ENCODE results near the gene KIAA1958. TPM values are rescaled to one million over a fixed set of nuclear protein-coding genes. Genes with fewer than 3 reads are reported as not detected.

The KIAA1958 gene
- total and polyA plus RNA-seq, 5 donors from 2014 or later, result 0.41 to 3.1 (median 1.3) TPM

DNA sequence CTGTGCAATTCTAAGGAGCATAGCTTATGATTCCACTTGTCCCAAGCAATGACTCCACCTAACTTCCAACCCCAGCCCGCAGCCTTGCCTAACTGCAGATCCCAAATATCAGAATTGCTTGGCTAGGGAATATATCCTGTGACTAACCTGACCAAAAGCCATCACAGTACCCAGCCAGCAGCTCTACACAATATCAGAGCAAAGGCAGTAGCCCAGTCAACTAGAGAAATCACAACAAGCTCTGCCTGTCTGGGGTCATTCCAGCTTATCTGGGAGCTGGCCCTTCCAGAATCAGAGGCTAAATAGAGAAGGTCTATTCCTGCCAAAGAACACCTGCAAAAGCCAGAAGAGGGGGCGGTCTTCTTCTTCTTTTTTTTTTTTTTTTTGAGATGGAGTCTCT, 9.3 kb upstream of the KIAA1958 start:
- H3K4me1 ChIP-seq (ENCODE audit: control insufficient read depth, insufficient read depth, low read length, poor library complexity, severe bottlenecking), result no peaks in the 10 kb centered on the region
- DNase-seq (no peak), ATAC-seq (ENCODE audit: low read depth in 2 of 2) (no peak)
- Mint-ChIP-seq H3K27ac (no peak overlapping the region), H3K4me1 (no peaks in the 10 kb centered on the region), H3K4me3 (no peak overlapping the region), H3K27me3 (no peaks in the 10 kb centered on the region), H3K9me3 (peaks cover 0 to 8% (median 2%) of the 10 kb centered on the region in 7 donors), H3K36me3 (peaks cover 37% of the 10 kb centered on the region)
- H3K27ac ChIP-seq (ENCODE audit: insufficient read depth, low read length, poor library complexity, severe bottlenecking), result no peak overlapping the region
- H3K27me3 ChIP-seq (ENCODE audit: control insufficient read depth, insufficient read depth, low read length), result no peaks in the 10 kb centered on the region
- no peak overlapping the region for H3K4me3 ChIP-seq (ENCODE audit: low read depth, low read length)
- H3K9me3 ChIP-seq (ENCODE audit: control insufficient read depth in 2 of 2, low read length in 2 of 2), result no peaks in the 10 kb centered on the region
- H3K36me3 ChIP-seq (ENCODE audit: control insufficient read depth, insufficient read depth, low read length), result peaks cover 2% of the 10 kb centered on the region

DNA sequence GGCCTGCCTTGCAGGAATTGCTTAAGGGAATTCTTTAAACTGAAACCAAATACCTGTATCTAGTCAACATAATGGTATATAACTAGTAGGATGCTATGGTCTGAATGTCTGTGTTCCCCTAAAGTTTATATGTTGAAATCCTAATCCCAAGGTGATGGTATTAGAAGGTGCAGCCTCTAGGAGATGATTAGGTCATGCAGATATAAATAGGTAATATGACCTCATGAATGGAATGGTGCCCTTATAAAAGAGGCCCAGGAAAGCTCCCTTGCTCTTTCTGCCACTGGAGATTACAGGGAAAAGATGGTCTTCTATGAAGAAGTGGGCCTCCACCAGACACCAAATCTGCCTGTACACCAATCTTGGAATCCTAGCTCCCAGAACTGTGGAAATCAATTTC, 7.4 kb upstream of the KIAA1958 start:
- ATAC-seq (ENCODE audit: low read depth in 2 of 2), result no peak
- Histone ChIP-seq H3K27me3 (ENCODE audit: control insufficient read depth, insufficient read depth, low read length) (no peaks in the 10 kb centered on the region), H3K4me3 (ENCODE audit: low read depth, low read length) (no peak overlapping the region), H3K4me1 (ENCODE audit: control insufficient read depth, insufficient read depth, low read length, poor library complexity, severe bottlenecking) (no peaks in the 10 kb centered on the region), H3K9me3 (ENCODE audit: control insufficient read depth in 2 of 2, low read length in 2 of 2) (no peaks in the 10 kb centered on the region), H3K36me3 (ENCODE audit: control insufficient read depth, insufficient read depth, low read length) (no peaks in the 10 kb centered on the region), H3K27ac (ENCODE audit: insufficient read depth, low read length, poor library complexity, severe bottlenecking) (no peak overlapping the region)
- Mint-ChIP-seq H3K9me3 (peaks cover 0 to 8% (median 2%) of the 10 kb centered on the region in 7 donors), H3K4me1 (no peaks in the 10 kb centered on the region), H3K36me3 (peaks cover 30% of the 10 kb centered on the region), H3K4me3 (no peak overlapping the region), H3K27ac (no peak overlapping the region), H3K27me3 (no peaks in the 10 kb centered on the region)
- no peak for DNase-seq

DNA sequence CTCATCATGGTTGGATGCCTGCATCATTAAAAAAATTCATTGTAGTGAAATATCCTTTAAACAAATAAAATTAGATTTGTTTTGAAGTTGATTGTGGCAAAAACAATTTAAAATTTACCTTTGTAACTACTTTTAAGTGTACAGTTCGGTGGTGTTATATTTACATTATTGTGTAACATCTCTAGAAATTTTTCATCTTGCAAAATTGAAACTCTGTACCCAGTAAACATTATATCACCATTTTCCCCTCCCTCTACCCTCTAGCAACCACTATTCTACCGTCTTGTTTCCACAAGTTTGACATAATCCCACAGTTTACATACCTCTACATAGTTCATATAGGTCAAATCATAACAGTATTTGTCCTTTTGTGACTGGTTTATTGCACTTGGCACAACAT, 2.0 kb upstream of the KIAA1958 start:
- H3K4me3 Mint-ChIP-seq, result no peak overlapping the region
- H3K27me3 Mint-ChIP-seq, result no peaks in the 10 kb centered on the region
- ATAC-seq (ENCODE audit: low read depth in 2 of 2) (no peak), DNase-seq (no peak)
- no peaks in the 10 kb centered on the region for H3K9me3 ChIP-seq (ENCODE audit: control insufficient read depth in 2 of 2, low read length in 2 of 2)
- H3K9me3 Mint-ChIP-seq, result peaks cover 0 to 1% (median 0%) of the 10 kb centered on the region in 7 donors
- no peak overlapping the region for H3K4me3 ChIP-seq (ENCODE audit: low read depth, low read length)
- no peak overlapping the region for H3K27ac ChIP-seq (ENCODE audit: insufficient read depth, low read length, poor library complexity, severe bottlenecking)
- H3K4me1 Mint-ChIP-seq, result peaks cover 10 to 28% (median 18%) of the 10 kb centered on the region in 4 donors
- no peaks in the 10 kb centered on the region for H3K36me3 ChIP-seq (ENCODE audit: control insufficient read depth, insufficient read depth, low read length)
- no peaks in the 10 kb centered on the region for H3K36me3 Mint-ChIP-seq
- H3K27me3 ChIP-seq (ENCODE audit: control insufficient read depth, insufficient read depth, low read length), result no peaks in the 10 kb centered on the region
- H3K27ac Mint-ChIP-seq, result peak overlapping the region in 1 of 3 donors; percentile 46
- H3K4me1 ChIP-seq (ENCODE audit: control insufficient read depth, insufficient read depth, low read length, poor library complexity, severe bottlenecking), result peaks cover 15% of the 10 kb centered on the region

DNA sequence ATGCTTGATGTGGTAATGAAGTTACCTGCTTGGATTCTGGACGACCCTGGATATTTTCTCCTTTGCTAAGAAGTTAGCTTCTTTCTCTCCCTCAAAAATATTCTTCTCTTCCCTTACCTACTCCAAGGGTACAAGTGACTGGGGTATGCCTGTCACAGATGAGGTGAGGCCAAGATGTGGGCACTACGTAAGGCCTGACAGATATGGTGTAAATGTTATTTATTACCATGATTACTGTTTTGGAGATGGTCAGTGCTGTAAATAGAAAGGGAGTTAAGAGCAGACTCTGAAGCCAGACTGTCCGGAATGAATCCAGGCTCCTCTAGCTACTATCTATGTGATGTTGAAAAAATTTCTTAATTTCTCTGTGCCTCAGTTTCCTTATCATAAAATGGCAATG, 1.1 kb upstream of the KIAA1958 start:
- Histone ChIP-seq H3K9me3 (ENCODE audit: control insufficient read depth in 2 of 2, low read length in 2 of 2) (no peaks in the 10 kb centered on the region), H3K27me3 (ENCODE audit: control insufficient read depth, insufficient read depth, low read length) (no peaks in the 10 kb centered on the region), H3K36me3 (ENCODE audit: control insufficient read depth, insufficient read depth, low read length) (no peaks in the 10 kb centered on the region), H3K27ac (ENCODE audit: insufficient read depth, low read length, poor library complexity, severe bottlenecking) (peak overlapping the region; percentile 65), H3K4me1 (ENCODE audit: control insufficient read depth, insufficient read depth, low read length, poor library complexity, severe bottlenecking) (peaks cover 15% of the 10 kb centered on the region), H3K4me3 (ENCODE audit: low read depth, low read length) (peak overlapping the region; percentile 82)
- H3K9me3 Mint-ChIP-seq, result peaks cover 0 to 1% (median 0%) of the 10 kb centered on the region in 7 donors
- H3K4me3 Mint-ChIP-seq, result peak overlapping the region; percentile 93 to 98 (median 97)
- peak overlapping the region in 2 of 3 donors; percentile 83 to 88 for H3K27ac Mint-ChIP-seq
- DNase-seq (no peak), ATAC-seq (ENCODE audit: low read depth in 2 of 2) (no peak)
- no peaks in the 10 kb centered on the region for H3K27me3 Mint-ChIP-seq
- H3K36me3 Mint-ChIP-seq, result no peaks in the 10 kb centered on the region
- peaks cover 10 to 30% (median 22%) of the 10 kb centered on the region in 4 donors for H3K4me1 Mint-ChIP-seq

DNA sequence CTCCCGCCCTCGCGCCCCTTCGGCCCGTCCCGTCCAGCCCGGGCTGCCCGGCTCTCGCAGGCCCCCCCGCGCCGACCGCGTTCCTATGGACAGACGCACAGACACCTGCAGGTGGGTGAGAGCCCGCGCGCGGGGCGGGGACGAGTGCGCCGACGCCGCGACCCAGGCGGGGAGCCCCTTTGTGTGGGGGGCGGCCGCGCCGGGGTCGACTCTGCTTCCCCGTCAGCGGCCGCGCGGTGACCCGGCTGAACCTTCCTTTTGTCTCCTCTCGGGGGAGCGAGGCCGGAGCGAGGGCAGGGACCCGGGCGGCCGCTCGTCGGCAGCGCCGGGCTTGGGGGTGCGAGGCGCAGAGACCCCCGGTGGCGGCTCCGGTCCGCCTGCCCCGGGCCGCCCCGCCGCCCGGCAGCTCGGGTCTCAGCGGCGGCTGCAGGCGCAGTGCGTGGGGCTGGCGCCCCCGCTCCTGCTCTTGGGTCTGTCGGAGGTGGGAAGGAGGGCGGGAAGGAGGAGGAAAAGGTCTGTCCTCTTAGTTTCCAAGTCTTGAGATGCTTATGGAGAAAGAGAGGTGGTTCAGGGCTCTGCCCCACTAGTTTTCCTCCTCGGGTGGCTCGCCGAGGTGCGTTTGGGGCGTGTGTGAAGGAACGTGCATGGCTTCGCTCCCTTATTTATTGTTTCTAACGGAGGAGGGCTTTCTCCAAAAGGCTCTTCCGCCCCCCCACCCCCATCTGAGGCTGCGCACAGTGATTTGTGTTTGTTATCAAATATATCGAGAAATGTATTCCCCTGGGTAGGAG, 576 bp downstream of the KIAA1958 start:
- H3K27me3 Mint-ChIP-seq, result no peaks in the 10 kb centered on the region
- H3K27me3 ChIP-seq (ENCODE audit: control insufficient read depth, insufficient read depth, low read length), result no peaks in the 10 kb centered on the region
- DNase-seq, result peak; percentile 39 to 61 (median 40)
- peak overlapping the region; percentile 95 to 96 (median 95) for H3K4me3 Mint-ChIP-seq
- H3K9me3 Mint-ChIP-seq, result no peaks in the 10 kb centered on the region
- peaks cover 15% of the 10 kb centered on the region for H3K4me1 ChIP-seq (ENCODE audit: control insufficient read depth, insufficient read depth, low read length, poor library complexity, severe bottlenecking)
- H3K9me3 ChIP-seq (ENCODE audit: control insufficient read depth in 2 of 2, low read length in 2 of 2), result no peaks in the 10 kb centered on the region
- H3K4me1 Mint-ChIP-seq, result peaks cover 10 to 34% (median 23%) of the 10 kb centered on the region in 4 donors
- H3K4me3 ChIP-seq (ENCODE audit: low read depth, low read length), result peak overlapping the region; percentile 73
- H3K36me3 Mint-ChIP-seq, result peaks cover under 1% of the 10 kb centered on the region
- peak overlapping the region; percentile 83 to 92 (median 90) for H3K27ac Mint-ChIP-seq
- ATAC-seq (ENCODE audit: low read depth in 2 of 2), result peak in 1 of 2 donors; percentile 3
- no peaks in the 10 kb centered on the region for H3K36me3 ChIP-seq (ENCODE audit: control insufficient read depth, insufficient read depth, low read length)
- H3K27ac ChIP-seq (ENCODE audit: insufficient read depth, low read length, poor library complexity, severe bottlenecking), result peak overlapping the region; percentile 23

DNA sequence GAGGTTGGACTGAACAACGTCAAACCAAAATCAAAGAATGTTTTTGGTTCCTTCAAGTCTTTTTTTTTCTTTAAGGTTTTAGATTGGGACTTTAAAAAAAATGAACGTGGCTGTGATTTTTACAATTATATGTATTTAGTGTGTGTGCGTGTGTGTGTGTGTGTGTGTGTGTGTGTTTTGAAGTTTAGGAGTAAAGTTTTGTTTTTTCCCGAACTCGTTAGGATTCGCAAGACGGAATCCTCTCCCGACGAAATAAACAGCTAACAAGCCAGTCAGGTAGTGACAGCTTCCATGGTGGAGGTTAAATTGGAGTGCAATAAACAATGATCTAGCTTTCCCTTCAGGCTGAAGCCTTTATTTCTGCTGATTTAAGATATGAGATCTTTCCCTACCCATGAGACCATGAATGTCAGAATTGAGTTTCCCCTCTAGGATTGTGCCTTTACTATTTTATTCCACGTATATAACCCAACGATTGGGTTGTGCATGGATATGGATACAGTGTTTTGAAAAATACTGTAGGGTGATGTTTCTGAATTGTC, 1.2 kb downstream of the KIAA1958 start:
- no peak for DNase-seq
- ATAC-seq (ENCODE audit: low read depth in 2 of 2), result no peak
- H3K36me3 Mint-ChIP-seq, result peaks cover 3% of the 10 kb centered on the region
- peaks cover 10 to 34% (median 24%) of the 10 kb centered on the region in 4 donors for H3K4me1 Mint-ChIP-seq
- H3K9me3 Mint-ChIP-seq, result no peaks in the 10 kb centered on the region
- Histone ChIP-seq H3K27me3 (ENCODE audit: control insufficient read depth, insufficient read depth, low read length) (no peaks in the 10 kb centered on the region), H3K4me3 (ENCODE audit: low read depth, low read length) (peak overlapping the region; percentile 73), H3K27ac (ENCODE audit: insufficient read depth, low read length, poor library complexity, severe bottlenecking) (no peak overlapping the region), H3K36me3 (ENCODE audit: control insufficient read depth, insufficient read depth, low read length) (no peaks in the 10 kb centered on the region), H3K4me1 (ENCODE audit: control insufficient read depth, insufficient read depth, low read length, poor library complexity, severe bottlenecking) (peaks cover 15% of the 10 kb centered on the region), H3K9me3 (ENCODE audit: control insufficient read depth in 2 of 2, low read length in 2 of 2) (no peaks in the 10 kb centered on the region)
- H3K4me3 Mint-ChIP-seq, result peak overlapping the region; percentile 95 to 96 (median 95)
- H3K27me3 Mint-ChIP-seq, result no peaks in the 10 kb centered on the region
- peak overlapping the region; percentile 83 to 92 (median 90) for H3K27ac Mint-ChIP-seq

DNA sequence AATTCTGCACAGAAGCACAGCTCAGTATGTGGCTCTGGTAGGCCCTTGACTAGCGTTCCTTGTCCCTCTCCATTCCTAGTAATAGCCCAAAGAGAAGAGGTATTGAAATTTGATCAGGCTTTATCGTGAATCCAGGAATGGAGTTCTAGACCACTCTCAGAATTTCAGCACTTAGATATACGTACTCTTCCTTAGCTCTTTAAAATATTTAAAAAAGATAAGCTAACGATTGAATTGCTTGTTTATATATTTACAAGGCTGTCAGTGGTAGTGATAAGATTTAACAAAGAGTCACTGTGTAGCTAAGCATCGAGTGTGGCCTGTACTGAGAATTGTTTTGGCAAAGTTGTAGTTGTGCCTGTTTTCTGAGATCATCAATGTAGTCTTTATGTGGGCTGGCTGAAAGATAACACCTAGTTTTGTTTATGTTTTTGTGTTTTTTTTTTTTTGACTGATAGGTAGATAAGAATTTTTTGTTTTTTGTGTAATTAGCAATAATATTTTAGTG, 2.5 kb downstream of the KIAA1958 start:
- Mint-ChIP-seq H3K4me3 (peak overlapping the region; percentile 27 to 66 (median 60)), H3K27me3 (no peaks in the 10 kb centered on the region), H3K4me1 (peaks cover 10 to 34% (median 24%) of the 10 kb centered on the region in 4 donors), H3K9me3 (peaks cover 0 to 9% (median 1%) of the 10 kb centered on the region in 7 donors), H3K36me3 (peaks cover 12% of the 10 kb centered on the region), H3K27ac (peak overlapping the region in 2 of 3 donors; percentile 53 to 83)
- H3K4me3 ChIP-seq (ENCODE audit: low read depth, low read length), result no peak overlapping the region
- no peak for ATAC-seq (ENCODE audit: low read depth in 2 of 2)
- no peak overlapping the region for H3K27ac ChIP-seq (ENCODE audit: insufficient read depth, low read length, poor library complexity, severe bottlenecking)
- no peak for DNase-seq
- H3K36me3 ChIP-seq (ENCODE audit: control insufficient read depth, insufficient read depth, low read length), result no peaks in the 10 kb centered on the region
- peaks cover 15% of the 10 kb centered on the region for H3K4me1 ChIP-seq (ENCODE audit: control insufficient read depth, insufficient read depth, low read length, poor library complexity, severe bottlenecking)
- H3K27me3 ChIP-seq (ENCODE audit: control insufficient read depth, insufficient read depth, low read length), result no peaks in the 10 kb centered on the region
- peaks cover 6 to 7% of the 10 kb centered on the region in 2 experiments for H3K9me3 ChIP-seq (ENCODE audit: control insufficient read depth in 2 of 2, low read length in 2 of 2)
